Right lobe of liver (tissue), 4 donors: ENCODE results near the gene KIF2A.

ENCODE experiments used
- CTCF ChIP-seq, 4 donors: fragments of 200-600 bp in 3 of 4; fragments of 450-650 bp in 1 of 4; IDR thresholded peaks; one replicate each; pipeline versions ENCODE4 v1.5.1 to v1.8.0; 2016 to 2022; ENCODE audit warnings: antibody characterized with exemption in 4 of 4, mild to moderate bottlenecking in 2 of 4
- POLR2A ChIP-seq: fragments of 450-650 bp; IDR thresholded peaks from one replicate; pipeline ENCODE4 v1.6.1; 2017; ENCODE audit warnings: antibody characterized with exemption, mild to moderate bottlenecking
- donor health status: DM: no; HTN: no; CAD: no.
- donor health status: DM: no; HTN: no; CAD: no.
- donor health status: DM: no; HTN: yes; CAD: no.

- TF ChIP-seq POLR2A (no peak), CTCF (IDR thresholded peaks at IDR 0.05) (no peak)
These were observed 35.0 kb downstream of the KIF2A start for GRCh38 chr5:62340979-62341378.
